HCT116 (cell line): ENCODE results near the gene LDHD. TPM values are rescaled to one million over a fixed set of nuclear protein-coding genes. Genes with fewer than 3 reads are reported as not detected.

Experiments used
- ATAC-seq: fragments of 200-7000 bp; cut with Tn5 transposase; 2 replicates; pipeline ENCODE4 v1.9.1; 2020; ENCODE audit warnings: mild to moderate bottlenecking, moderate library complexity
- BruUV-seq: library from RNA; stranded (reverse); fragments of 400-500 nt; replicated peaks from 2 replicates; lab custom pipeline; 2021; lab: Mats Ljungman, UMichigan
- CTCF ChIA-PET: fragments of 300-600 bp; sonication (Branson Sonifier 250); formaldehyde crosslinking; loops from one replicate; lab custom pipeline; 2021; ENCODE audit warnings: antibody characterized with exemption; lab: Charles Lee
- POLR2A ChIA-PET: fragments of 300-600, 350-600 bp; sonication (Branson Sonifier 250); formaldehyde crosslinking; loops from one replicate; lab custom pipeline; 2021; ENCODE audit warnings: antibody characterized with exemption; lab: Charles Lee
- RAD21 ChIA-PET, 2 experiments: fragments of 300-600 bp; sonication (Branson Sonifier 250); formaldehyde crosslinking; loops; one replicate each; lab custom pipeline; 2023; ENCODE audit warnings: low total read pairs in 2 of 2; ENCODE audit not compliant: uncharacterized antibody in 2 of 2, unreplicated experiment in 2 of 2, low non-redundant PET in 1 of 2; lab: Charles Lee
- DNase-seq: peaks from one replicate; pipeline ENCODE4 v3.0.0-alpha.2; 2010; ENCODE audit warnings: low read depth, low spot score
- H2AFZ ChIP-seq: fragments of 200-600 bp; shearing (Covaris generic), sonication (generic); 2 replicates; pipeline ENCODE4 v1.6.1; 2017; ENCODE audit warnings: low read depth, mixed run types, mixed read lengths, antibody characterized with exemption, low read length; ENCODE audit not compliant: poor library complexity, severe bottlenecking
- H3K27ac ChIP-seq: 2 replicates; pipeline ENCODE4 v1.5.1; 2012; ENCODE audit warnings: low read depth, low read length
- H3K27me3 ChIP-seq: fragments of 200-600 bp; sonication (generic); 2 replicates; pipeline ENCODE4 v1.6.1; 2016; ENCODE audit warnings: mixed run types, low read length, mixed read lengths; ENCODE audit not compliant: insufficient read depth
- H3K36me3 ChIP-seq, 2 experiments: fragments of 200-500 bp in 1 of 2; fragments of 200-600 bp in 1 of 2; sonication (Bioruptor generic) in 1 of 2; sonication (generic) in 1 of 2; 2 replicates each; pipeline versions ENCODE4 v1.5.1 to v1.6.1; 2014 to 2016; ENCODE audit warnings: low read length in 2 of 2, inconsistent platforms in 1 of 2, mixed read lengths in 1 of 2, mixed run types in 1 of 2; ENCODE audit not compliant: insufficient read depth in 2 of 2, control insufficient read depth in 1 of 2
- H3K4me1 ChIP-seq, 2 experiments: fragments of 200-600 bp in 1 of 2; sonication (generic) in 1 of 2; 2 replicates each; pipeline versions ENCODE4 v1.5.1 to v1.6.1; 2012 to 2017; ENCODE audit warnings: low read length in 2 of 2, inconsistent platforms in 1 of 2, mild to moderate bottlenecking in 1 of 2, mixed read lengths in 1 of 2, mixed run types in 1 of 2, moderate library complexity in 1 of 2; ENCODE audit not compliant: insufficient read depth in 2 of 2, control insufficient read depth in 1 of 2
- H3K4me2 ChIP-seq: fragments of 200-600 bp; sonication (generic); 2 replicates; pipeline ENCODE4 v1.6.1; 2017; ENCODE audit warnings: mixed run types, low read length, mixed read lengths
- H3K4me3 ChIP-seq, 2 experiments: fragments of 200-600 bp in 1 of 2; sonication (generic) in 1 of 2; replicated peaks in 1 of 2; 2 replicates each; pipeline ENCODE4 v1.5.1; 2011 to 2016; ENCODE audit warnings: low read length in 2 of 2, control low read depth in 1 of 2, low read depth in 1 of 2, mild to moderate bottlenecking in 1 of 2, mixed read lengths in 1 of 2, mixed run types in 1 of 2
- H3K79me2 ChIP-seq: fragments of 200-600 bp; sonication (generic); 2 replicates; pipeline ENCODE4 v1.6.1; 2017; ENCODE audit warnings: mild to moderate bottlenecking, mixed run types, low read length, moderate library complexity, mixed read lengths; ENCODE audit not compliant: insufficient read depth
- H3K9ac ChIP-seq: fragments of 200-600 bp; sonication (generic); 2 replicates; pipeline ENCODE4 v1.6.1; 2016; ENCODE audit warnings: low read length, mixed read lengths
- H3K9me2 ChIP-seq: fragments of 200-600 bp; sonication (generic), shearing (Covaris generic); 2 replicates; pipeline ENCODE4 v1.6.1; 2017; ENCODE audit warnings: mixed run types, mild to moderate bottlenecking, moderate library complexity; ENCODE audit not compliant: insufficient read depth
- H3K9me3 ChIP-seq, 2 experiments: fragments of 200-500 bp in 1 of 2; fragments of 200-600 bp in 1 of 2; sonication (Bioruptor generic) in 1 of 2; sonication (generic) in 1 of 2; 2 replicates each; pipeline ENCODE4 v1.6.1; 2014 to 2017; ENCODE audit warnings: low read length in 2 of 2, mixed read lengths in 2 of 2, inconsistent platforms in 1 of 2, low read depth in 1 of 2, mild to moderate bottlenecking in 1 of 2, mixed run types in 1 of 2, moderate library complexity in 1 of 2; ENCODE audit not compliant: control insufficient read depth in 1 of 2, insufficient read depth in 1 of 2
- H4K20me1 ChIP-seq: fragments of 200-600 bp; sonication (generic), shearing (Covaris generic); 2 replicates; pipeline ENCODE4 v1.6.1; 2017; ENCODE audit warnings: mixed run types, mild to moderate bottlenecking, moderate library complexity; ENCODE audit not compliant: insufficient read depth
- CBX3 ChIP-seq: IDR thresholded peaks from 2 replicates; pipeline ENCODE4 v1.6.1; 2012; ENCODE audit warnings: low read depth
- CEBPB ChIP-seq: IDR thresholded peaks from 2 replicates; pipeline ENCODE4 v1.6.1; 2012; ENCODE audit warnings: low read depth
- EGR1 ChIP-seq: IDR thresholded peaks from 2 replicates; pipeline ENCODE4 v1.6.1; 2012; ENCODE audit warnings: low read depth
- ELF1 ChIP-seq: IDR thresholded peaks from 2 replicates; pipeline ENCODE4 v1.6.1; 2012; ENCODE audit warnings: low read depth, borderline replicate concordance
- EZH2phosphoT487 ChIP-seq: fragments of 200-600 bp; IDR thresholded peaks from 2 replicates; pipeline ENCODE4 v1.6.1; 2018; ENCODE audit warnings: antibody characterized with exemption, borderline replicate concordance
- FOSL1 ChIP-seq: IDR thresholded peaks from 2 replicates; pipeline ENCODE4 v1.6.1; 2012; ENCODE audit warnings: low read depth
- POLR2A ChIP-seq: IDR thresholded peaks from 2 replicates; pipeline ENCODE4 v1.7.0; 2011; ENCODE audit warnings: borderline replicate concordance; ENCODE audit not compliant: insufficient read depth, insufficient read length; ENCODE audit errors: extremely low read depth
- POLR2AphosphoS5 ChIP-seq: IDR thresholded peaks from 2 replicates; pipeline ENCODE4 v1.6.1; 2011; ENCODE audit warnings: mild to moderate bottlenecking, low read depth, low read length, moderate library complexity
- RAD21 ChIP-seq: IDR thresholded peaks from 2 replicates; pipeline ENCODE4 v1.6.1; 2012; ENCODE audit warnings: low read depth, mild to moderate bottlenecking
- REST ChIP-seq: IDR thresholded peaks from 2 replicates; pipeline ENCODE4 v1.6.1; 2012; ENCODE audit warnings: low read depth
- SIN3A ChIP-seq: IDR thresholded peaks from 2 replicates; pipeline ENCODE4 v1.6.1; 2012; ENCODE audit warnings: low read depth
- SP1 ChIP-seq: IDR thresholded peaks from 2 replicates; pipeline ENCODE4 v1.6.1; 2012; ENCODE audit warnings: low read depth
- SRF ChIP-seq: IDR thresholded peaks from 2 replicates; pipeline ENCODE4 v1.6.1; 2012; ENCODE audit warnings: low read depth
- TCF7L2 ChIP-seq: IDR thresholded peaks from 2 replicates; pipeline ENCODE4 v1.7.0; 2011; ENCODE audit warnings: borderline replicate concordance, inconsistent platforms; ENCODE audit not compliant: insufficient read depth, insufficient read length; ENCODE audit errors: extremely low read depth
- YY1 ChIP-seq: IDR thresholded peaks from 2 replicates; pipeline ENCODE4 v1.6.1; 2011; ENCODE audit warnings: low read length, low read depth, moderate library complexity, mild to moderate bottlenecking; ENCODE audit not compliant: insufficient replicate concordance; ENCODE audit errors: extremely low read depth
- ZFX ChIP-seq: fragments of 450-650 bp; IDR thresholded peaks from 2 replicates; pipeline ENCODE4 v1.6.1; 2017
- intact Hi-C: fragments of 100-400 bp; cut with micrococcal nuclease; formaldehyde crosslinking; loops from 2 replicates; pipeline ENCODE4 v1.10.0; 2022
- total RNA-seq: library from RNA; stranded (reverse); gene quantifications from one replicate; pipeline ENCODE4 v1.2.1, GENCODE V29; 2021; ENCODE audit not compliant: unreplicated experiment
- TF ChIP-seq, protein P1 (sequence below): IDR thresholded peaks from 2 replicates; pipeline ENCODE4 v1.6.1; 2011; ENCODE audit warnings: mild to moderate bottlenecking, low read length, moderate library complexity; ENCODE audit not compliant: insufficient replicate concordance; ENCODE audit errors: extremely low read depth
- TF ChIP-seq, protein P2 (sequence below), 3 experiments: fragments of 200-600 bp in 1 of 3; sonication (generic) in 1 of 3; IDR thresholded peaks in 2 of 3; conservative IDR thresholded peaks in 1 of 3; 2 replicates each; pipeline ENCODE4 v1.5.1; 2012 to 2017; ENCODE audit warnings: low read depth in 2 of 3, low read length in 2 of 3, antibody characterized with exemption in 1 of 3, borderline replicate concordance in 1 of 3, control low read depth in 1 of 3, mild to moderate bottlenecking in 1 of 3, mixed read lengths in 1 of 3, mixed run types in 1 of 3, moderate library complexity in 1 of 3; ENCODE audit not compliant: insufficient read depth in 1 of 3

LDHD gene
- total RNA-seq, 1 experiment from 2014 or later: 3.4 TPM

DNA sequence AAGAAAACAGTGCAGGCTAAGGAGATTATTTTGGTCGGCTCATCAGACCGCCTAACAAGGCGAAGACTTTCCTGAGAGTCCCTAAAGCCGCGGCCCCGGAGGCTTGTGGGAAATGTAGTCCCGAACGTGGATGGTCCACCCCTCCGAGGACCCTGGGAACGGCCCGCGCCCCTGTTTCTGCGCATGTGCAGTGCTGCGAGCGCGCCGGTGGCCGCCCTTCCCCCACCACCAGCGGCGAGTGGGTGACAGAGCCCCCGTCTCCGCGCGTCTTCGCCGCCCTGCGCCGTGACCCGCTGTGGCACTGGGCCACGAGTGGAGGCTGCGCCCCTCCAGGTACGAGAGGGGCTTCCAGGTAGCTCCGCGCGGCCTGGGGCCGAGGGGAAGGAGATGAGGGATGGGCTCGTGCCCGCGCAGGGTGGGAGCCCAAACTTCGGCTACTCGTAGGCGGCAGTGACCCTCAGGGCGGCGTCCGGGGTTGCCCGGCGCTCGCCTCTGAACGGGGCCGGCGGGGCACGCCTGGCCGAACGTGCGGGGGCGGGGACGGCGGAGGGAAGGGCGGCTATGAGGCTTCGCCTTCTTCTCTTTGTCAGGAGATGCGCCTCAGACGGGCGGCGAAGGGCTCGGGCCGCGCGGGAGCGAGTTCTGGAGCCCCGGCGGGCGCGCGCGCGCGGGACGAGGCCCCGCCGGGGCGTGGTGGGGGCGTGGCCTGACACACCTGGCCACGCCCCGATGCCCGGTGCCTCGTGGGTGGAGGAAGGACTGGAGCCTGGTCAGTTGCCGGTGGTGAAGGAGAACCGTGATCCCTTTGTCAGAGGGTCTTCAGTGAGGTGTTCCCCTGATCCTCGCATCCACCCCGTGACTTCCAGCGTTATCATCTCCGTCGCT lies 32.0 kb upstream of the LDHD start, which contains the start of gene ZFP1:
Gene ZFP1 (plus strand): TSS at position 214 of the 885 bp plus-strand sequence. CDS start 4,428 bp downstream, outside the sequence.
- no TSS peak for BruUV-seq
- ChIA-PET CTCF (interaction anchor here (0.7 to 1.9 kb wide), 2 partner anchors 37 to 150 kb away, joined by 3 to 4 read pairs; partner anchors contain the start of gene ZNRF1), POLR2A (no interaction called here), RAD21 (no interaction called here)
- H3K4me3 ChIP-seq: peak within 1 kb of the TSS; percentile 71 to 75
- H3K27me3 ChIP-seq: no peaks in the 10 kb centered on the region
- peak within 1 kb of the TSS; percentile 82 for H3K9ac ChIP-seq
- intact Hi-C loops: no loop called here
- peak; percentile 90 for ATAC-seq
- H3K4me1 ChIP-seq: peaks cover 4 to 14% of the 10 kb centered on the region in 2 experiments; a peak in 3 of 4 replicates
- H2AFZ ChIP-seq: peak within 1 kb of the TSS; percentile 97
- H3K4me2 ChIP-seq: peak within 1 kb of the TSS; percentile 98
- peaks cover 0 to 19% of the 10 kb centered on the region in 2 experiments; a peak in 2 of 4 replicates for H3K36me3 ChIP-seq
- H3K27ac ChIP-seq: peak within 1 kb of the TSS; percentile 92
- H3K9me3 ChIP-seq: peaks cover 12 to 26% of the 10 kb centered on the region in 2 experiments; a peak in 2 of 4 replicates
- peak; percentile 86 for DNase-seq
- H3K9me2 ChIP-seq: no peaks in the 10 kb centered on the region
- no peaks in the 10 kb centered on the region for H4K20me1 ChIP-seq
- H3K79me2 ChIP-seq: peaks cover 39% of the 10 kb centered on the region
- TF ChIP-seq REST (no peak), YY1 (peak; percentile 52), FOSL1 (no peak), SRF (no peak), ELF1 (no peak), SIN3A (peak; percentile 56; the same call in 1 of the 2 replicates), POLR2AphosphoS5 (peak; percentile 79), RAD21 (0 out of 2 replicates have a peak, but pooled peaks have one; percentile 7), POLR2A (peak; percentile 42), SP1 (peak; percentile 83), CBX3 (no peak), ZFX (peak; percentile 63; the same call in 1 of the 2 replicates), EGR1 (peak; percentile 85), TCF7L2 (peak; percentile 78), CEBPB (no peak), EZH2phosphoT487 (no peak)
- TF ChIP-seq, protein P1, sequence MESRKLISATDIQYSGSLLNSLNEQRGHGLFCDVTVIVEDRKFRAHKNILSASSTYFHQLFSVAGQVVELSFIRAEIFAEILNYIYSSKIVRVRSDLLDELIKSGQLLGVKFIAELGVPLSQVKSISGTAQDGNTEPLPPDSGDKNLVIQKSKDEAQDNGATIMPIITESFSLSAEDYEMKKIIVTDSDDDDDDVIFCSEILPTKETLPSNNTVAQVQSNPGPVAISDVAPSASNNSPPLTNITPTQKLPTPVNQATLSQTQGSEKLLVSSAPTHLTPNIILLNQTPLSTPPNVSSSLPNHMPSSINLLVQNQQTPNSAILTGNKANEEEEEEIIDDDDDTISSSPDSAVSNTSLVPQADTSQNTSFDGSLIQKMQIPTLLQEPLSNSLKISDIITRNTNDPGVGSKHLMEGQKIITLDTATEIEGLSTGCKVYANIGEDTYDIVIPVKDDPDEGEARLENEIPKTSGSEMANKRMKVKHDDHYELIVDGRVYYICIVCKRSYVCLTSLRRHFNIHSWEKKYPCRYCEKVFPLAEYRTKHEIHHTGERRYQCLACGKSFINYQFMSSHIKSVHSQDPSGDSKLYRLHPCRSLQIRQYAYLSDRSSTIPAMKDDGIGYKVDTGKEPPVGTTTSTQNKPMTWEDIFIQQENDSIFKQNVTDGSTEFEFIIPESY: no peak
- TF ChIP-seq, protein P2, sequence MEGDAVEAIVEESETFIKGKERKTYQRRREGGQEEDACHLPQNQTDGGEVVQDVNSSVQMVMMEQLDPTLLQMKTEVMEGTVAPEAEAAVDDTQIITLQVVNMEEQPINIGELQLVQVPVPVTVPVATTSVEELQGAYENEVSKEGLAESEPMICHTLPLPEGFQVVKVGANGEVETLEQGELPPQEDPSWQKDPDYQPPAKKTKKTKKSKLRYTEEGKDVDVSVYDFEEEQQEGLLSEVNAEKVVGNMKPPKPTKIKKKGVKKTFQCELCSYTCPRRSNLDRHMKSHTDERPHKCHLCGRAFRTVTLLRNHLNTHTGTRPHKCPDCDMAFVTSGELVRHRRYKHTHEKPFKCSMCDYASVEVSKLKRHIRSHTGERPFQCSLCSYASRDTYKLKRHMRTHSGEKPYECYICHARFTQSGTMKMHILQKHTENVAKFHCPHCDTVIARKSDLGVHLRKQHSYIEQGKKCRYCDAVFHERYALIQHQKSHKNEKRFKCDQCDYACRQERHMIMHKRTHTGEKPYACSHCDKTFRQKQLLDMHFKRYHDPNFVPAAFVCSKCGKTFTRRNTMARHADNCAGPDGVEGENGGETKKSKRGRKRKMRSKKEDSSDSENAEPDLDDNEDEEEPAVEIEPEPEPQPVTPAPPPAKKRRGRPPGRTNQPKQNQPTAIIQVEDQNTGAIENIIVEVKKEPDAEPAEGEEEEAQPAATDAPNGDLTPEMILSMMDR (IDR thresholded peaks at IDR 0.05 in 2 of 3, conservative IDR thresholded peaks at IDR 0.05 in 1 of 3; ENCODE audit: borderline replicate concordance in 1 of 3, insufficient read depth in 1 of 3, low read depth in 2 of 3, low read length in 2 of 3): no peak
